Large intestine (tissue), 3 donors: ENCODE measurements around the gene MTMR2. TPM values are rescaled to one million over a fixed set of nuclear protein-coding genes. Genes with fewer than 3 reads are reported as not detected.

Experiments
- DNase-seq, 2 donors: peaks; one replicate each; pipeline versions ENCODE4 v3.0.0 to v3.0.0-alpha.2; 2013
- H3K27ac ChIP-seq: one replicate; pipeline ENCODE4 v1.5.1; 2013; ENCODE audit warnings: low read length
- H3K27me3 ChIP-seq: 2 replicates; pipeline ENCODE4 v1.6.1; 2013; ENCODE audit warnings: low read length; ENCODE audit not compliant: control insufficient read depth, insufficient read depth
- H3K36me3 ChIP-seq: 2 replicates; pipeline ENCODE4 v1.6.1; 2013; ENCODE audit warnings: low read length; ENCODE audit not compliant: control insufficient read depth, insufficient read depth
- H3K4me1 ChIP-seq: one replicate; pipeline ENCODE4 v1.6.1; 2013; ENCODE audit warnings: low read length; ENCODE audit not compliant: control insufficient read depth, insufficient read depth
- H3K4me3 ChIP-seq: one replicate; pipeline ENCODE4 v1.5.1; 2013; ENCODE audit warnings: low read length
- H3K9me3 ChIP-seq: one replicate; pipeline ENCODE4 v1.6.1; 2013; ENCODE audit warnings: mild to moderate bottlenecking, low read depth, low read length, moderate library complexity; ENCODE audit not compliant: control insufficient read depth
- WGBS: methylation state at CpG from one replicate; pipeline ENCODE4 v1.1.5; 2013; ENCODE audit warnings: low lambda C conversion rate; ENCODE audit not compliant: insufficient coverage; 5-methylcytosine and 5-hydroxymethylcytosine counted together
- polyA plus RNA-seq: library from polyadenylated mRNA; unstranded; fragments of 120-200 nt; gene quantifications from one replicate; pipeline ENCODE4 v1.2.1, GENCODE V29; 2013

Gene MTMR2
- polyA plus RNA-seq, 1 donor: 27.7 TPM

- H3K4me3 ChIP-seq: peak overlapping the region; percentile 92
- H3K9me3 ChIP-seq: no peaks in the 10 kb centered on the region
- H3K4me1 ChIP-seq: peaks cover 13% of the 10 kb centered on the region
- H3K27ac ChIP-seq: peak overlapping the region; percentile 95
- H3K36me3 ChIP-seq: peaks cover 17% of the 10 kb centered on the region
- peak in 1 of 2 donors; percentile 12 for DNase-seq
- H3K27me3 ChIP-seq: no peaks in the 10 kb centered on the region
- WGBS: no CpG with 5 or more reads among the region's 34 CpGs
Observed at GRCh38 chr11:95788921-95789505, 134.9 kb downstream of the MTMR2 start.

Other genes starting within 250 kb of the MTMR2 start
- 41.0 TPM for gene FAM76B, start 134.3 kb downstream of the MTMR2 start, polyA plus RNA-seq
- 80.0 TPM for gene CEP57, start 133.6 kb downstream of the MTMR2 start, polyA plus RNA-seq